MV-4-11 (cell line): Measurements from ENCODE around the gene PTEN.
"Not testable (repeated sequence)": the region's sequence is repeated elsewhere in the genome, so short reads cannot be mapped to it uniquely, and the experiment has no call there.

Source experiments
- DNase-seq: peaks from one replicate; lab custom pipeline; 2025; lab: John Stamatoyannopoulos, UW

The PTEN gene

GRCh38 chr10:87845624-87845998, 17.8 kb upstream of the PTEN start:
- no peak for DNase-seq

- DNase-seq, result no peak
These were observed 17.4 kb upstream of the PTEN start for GRCh38 chr10:87846023-87846422.

GRCh38 chr10:87846711-87847110, 16.7 kb upstream of the PTEN start:
- not testable (repeated sequence) for DNase-seq

- no peak for DNase-seq
These were observed 15.9 kb upstream of the PTEN start for GRCh38 chr10:87847550-87847949.

GRCh38 chr10:87849001-87849400, 14.4 kb upstream of the PTEN start:
- no peak for DNase-seq

GRCh38 chr10:87850742-87851205, 12.7 kb upstream of the PTEN start:
- peak; percentile 68 for DNase-seq

- no peak for DNase-seq
These were observed 11.3 kb upstream of the PTEN start for GRCh38 chr10:87852089-87852488.

- not testable (repeated sequence) for DNase-seq
These were observed 8.2 kb upstream of the PTEN start for GRCh38 chr10:87855247-87855646.

- DNase-seq, result not testable (repeated sequence)
These were observed 7.8 kb upstream of the PTEN start for GRCh38 chr10:87855665-87856064.

- DNase-seq, result peak; percentile 90
These were observed 3.1 kb upstream of the PTEN start for GRCh38 chr10:87860156-87860795.

GRCh38 chr10:87860816-87861403, 2.5 kb upstream of the PTEN start:
- peak; percentile 29 for DNase-seq

- peak; percentile 71 for DNase-seq
These were observed 1.9 kb upstream of the PTEN start for GRCh38 chr10:87861566-87861952.

GRCh38 chr10:87861953-87862678, 1.3 kb upstream of the PTEN start:
- peak; percentile 98 for DNase-seq

- no peak for DNase-seq
These were observed 759 bp upstream of the PTEN start for GRCh38 chr10:87862679-87863052.

- DNase-seq, result not testable (repeated sequence)
These were observed 598 bp downstream of the PTEN start for GRCh38 chr10:87863951-87864495.

GRCh38 chr10:87864496-87865059, 1.2 kb downstream of the PTEN start:
- DNase-seq, result no peak

- peak; percentile 40 for DNase-seq
These were observed 1.9 kb downstream of the PTEN start for GRCh38 chr10:87865241-87865881.

- DNase-seq, result no peak
These were observed 3.1 kb downstream of the PTEN start for GRCh38 chr10:87866412-87866974.

GRCh38 chr10:87867453-87867852, 4.0 kb downstream of the PTEN start:
- no peak for DNase-seq

GRCh38 chr10:87868277-87868676, 4.9 kb downstream of the PTEN start:
- no peak for DNase-seq

- DNase-seq, result not testable (repeated sequence)
These were observed 5.7 kb downstream of the PTEN start for GRCh38 chr10:87869139-87869538.
